ENCODE measurements around the gene ZSCAN23.
"Not testable (repeated sequence)": the region's sequence is repeated elsewhere in the genome, so short reads cannot be mapped to it uniquely, and the experiment has no call there.

Gene ZSCAN23

DNA sequence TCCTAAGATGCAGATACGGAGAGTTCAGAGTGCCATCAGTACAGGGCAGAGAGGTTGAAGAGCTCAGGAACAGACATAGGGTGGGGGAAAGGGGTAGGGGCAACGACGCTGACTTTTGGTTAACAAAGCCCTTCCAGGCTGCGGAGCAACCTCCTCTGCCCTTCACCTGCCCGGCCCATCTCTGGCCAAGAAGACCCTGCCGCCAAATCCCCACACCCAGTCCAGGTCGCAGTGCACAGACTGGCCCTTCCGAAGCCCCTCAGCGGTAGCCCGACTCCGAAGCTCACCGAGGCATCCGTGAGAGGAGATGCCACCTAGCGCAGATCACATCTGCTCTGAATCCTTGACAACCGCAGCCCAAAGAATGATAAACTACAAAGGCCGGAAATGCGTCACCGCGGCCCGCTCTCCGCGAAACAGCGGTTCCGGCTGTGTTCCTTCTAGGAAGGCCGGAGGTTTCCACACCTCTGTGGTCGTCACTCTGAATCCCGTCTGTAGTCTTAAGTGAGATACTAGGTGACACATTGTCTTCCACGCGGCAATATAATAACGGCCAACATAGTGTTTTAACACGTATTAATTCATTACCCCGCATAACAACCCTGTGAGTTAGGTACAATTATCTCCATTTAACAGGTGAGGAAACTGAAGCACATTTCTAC, at the start of gene ZSCAN23:
Gene ZSCAN23, minus strand, starts transcription at position 380 of the 662 bp plus-strand sequence. CDS start 7,225 bp downstream, outside the sequence.
- peak; percentile 88 for DNase-seq

GRCh38 chr6:28491984-28492317, 48.7 kb upstream of the ZSCAN23 start:
- no peak for DNase-seq

- peak; percentile 20 for DNase-seq
Measured at GRCh38 chr6:28490205-28490890, 47.1 kb upstream of the ZSCAN23 start.

- DNase-seq: peak; percentile 80
Measured at GRCh38 chr6:28489366-28490204, 46.3 kb upstream of the ZSCAN23 start.

GRCh38 chr6:28488916-28489365, 45.6 kb upstream of the ZSCAN23 start:
- DNase-seq: peak; percentile 81

DNA sequence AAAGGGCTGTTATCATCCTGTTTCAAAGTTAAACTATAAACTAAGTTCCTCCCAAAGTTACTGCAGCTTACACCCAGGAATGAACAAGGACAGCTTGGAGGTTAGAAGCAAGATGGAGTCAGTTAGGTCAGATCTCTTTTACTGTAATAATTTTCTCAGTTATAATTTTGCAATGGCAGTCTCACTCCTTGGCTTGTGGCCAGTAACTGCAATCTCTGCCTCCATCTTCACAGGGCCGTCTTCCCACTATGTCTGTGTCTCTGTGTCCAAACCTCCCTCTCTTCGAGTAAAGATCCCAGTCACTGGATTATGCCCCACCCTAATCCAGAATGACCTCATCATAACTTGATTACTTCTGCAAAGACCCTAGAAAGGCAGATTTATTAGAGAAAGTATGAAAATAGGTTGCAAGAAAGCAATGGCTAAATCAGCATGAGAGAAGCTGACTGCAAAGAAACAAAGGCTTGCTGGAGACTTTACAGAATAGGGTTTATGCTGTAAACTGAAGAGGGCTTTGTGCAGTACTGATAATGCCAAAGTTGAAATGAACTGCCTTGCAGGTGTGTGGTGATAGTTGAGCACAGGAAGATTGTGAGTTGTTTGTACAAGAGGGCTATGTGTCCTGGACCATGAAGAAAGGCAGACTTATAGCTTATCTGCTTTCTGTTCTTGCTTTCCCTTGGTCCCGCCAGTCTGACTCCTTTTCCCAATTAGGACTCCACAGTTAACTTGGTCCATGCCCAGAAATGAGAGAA, 43.9 kb upstream of the ZSCAN23 start:
- DNase-seq: no peak

GRCh38 chr6:28486533-28486932, 43.2 kb upstream of the ZSCAN23 start:
- DNase-seq: no peak

- no peak for DNase-seq
Measured at GRCh38 chr6:28485482-28485881, 42.2 kb upstream of the ZSCAN23 start.

DNA sequence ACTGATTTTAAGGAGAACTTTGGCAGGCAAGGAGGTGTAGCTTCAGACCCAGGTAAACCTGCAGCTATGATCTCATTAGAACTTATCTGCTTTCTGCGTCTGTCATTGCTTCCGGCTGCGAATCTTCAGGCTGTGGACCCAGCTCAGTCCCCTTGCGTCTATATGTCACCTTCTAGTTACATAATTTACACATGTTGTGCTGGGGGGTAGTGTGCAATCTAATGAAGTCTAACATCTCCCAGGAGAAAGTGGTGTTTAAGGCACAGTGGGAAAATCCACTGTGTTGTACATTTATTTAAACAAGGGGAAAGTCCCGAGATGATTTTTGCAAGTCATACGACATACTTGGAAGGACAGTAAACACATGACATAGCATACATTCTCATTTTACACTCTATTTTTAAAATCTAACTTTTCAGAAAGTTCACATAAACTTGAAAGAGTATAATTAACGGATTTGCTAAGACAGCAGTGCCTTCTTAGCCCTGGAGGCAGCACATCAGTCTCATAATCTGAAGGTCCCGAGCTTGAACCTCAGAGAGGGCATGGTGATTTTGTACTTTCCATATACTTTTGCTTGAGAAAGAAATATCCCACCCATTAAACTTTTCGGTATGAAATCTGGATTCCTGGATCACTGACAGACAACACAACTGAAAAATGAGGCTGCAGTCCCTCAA, 37.1 kb upstream of the ZSCAN23 start:
- DNase-seq: no peak

- no peak for DNase-seq
Measured at GRCh38 chr6:28478518-28478917, 35.2 kb upstream of the ZSCAN23 start.

- peak; percentile 88 for DNase-seq
Measured at GRCh38 chr6:28474441-28475219, 31.3 kb upstream of the ZSCAN23 start.

GRCh38 chr6:28469153-28469745, 26.0 kb upstream of the ZSCAN23 start:
- not testable (repeated sequence) for DNase-seq

DNA sequence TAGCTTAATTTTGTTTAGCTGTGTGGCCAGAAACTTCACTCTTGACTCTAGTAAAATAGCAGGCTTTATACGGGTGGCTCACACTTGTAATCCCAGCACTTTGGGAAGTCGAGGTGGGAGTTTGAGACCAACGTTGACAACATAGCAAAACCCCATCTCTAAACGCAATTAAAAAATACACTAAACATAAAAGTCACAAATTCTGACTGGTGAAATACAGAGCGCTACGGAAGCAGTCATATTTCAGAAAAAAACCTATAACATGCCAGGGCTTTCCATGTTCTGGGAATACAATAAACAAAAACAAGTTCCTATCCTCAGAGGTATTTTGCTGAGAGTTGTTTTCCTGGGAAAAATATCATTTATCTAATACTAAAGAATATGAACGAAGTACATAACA, 24.8 kb upstream of the ZSCAN23 start:
- no peak for DNase-seq

- DNase-seq: no peak
Measured at GRCh38 chr6:28462401-28462800, 19.1 kb upstream of the ZSCAN23 start.

DNA sequence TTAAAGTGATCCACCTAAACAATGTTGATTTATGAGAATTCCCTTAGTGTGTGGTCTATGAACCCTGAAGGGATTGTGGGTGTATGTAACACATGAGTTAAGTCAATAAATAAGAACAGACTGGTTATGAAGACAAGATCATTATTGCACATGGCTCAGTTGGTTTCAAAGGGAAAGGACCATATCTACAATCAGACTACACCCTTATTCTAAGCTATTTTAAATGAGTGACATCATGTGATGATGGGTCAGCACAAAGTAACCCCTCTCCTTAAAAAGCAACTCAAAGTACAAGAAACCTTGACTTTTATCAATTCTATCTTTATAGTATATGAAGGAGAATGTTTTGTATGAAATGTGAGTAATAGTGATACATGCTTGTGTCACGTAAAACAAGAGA, 15.3 kb upstream of the ZSCAN23 start:
- DNase-seq: no peak

DNA sequence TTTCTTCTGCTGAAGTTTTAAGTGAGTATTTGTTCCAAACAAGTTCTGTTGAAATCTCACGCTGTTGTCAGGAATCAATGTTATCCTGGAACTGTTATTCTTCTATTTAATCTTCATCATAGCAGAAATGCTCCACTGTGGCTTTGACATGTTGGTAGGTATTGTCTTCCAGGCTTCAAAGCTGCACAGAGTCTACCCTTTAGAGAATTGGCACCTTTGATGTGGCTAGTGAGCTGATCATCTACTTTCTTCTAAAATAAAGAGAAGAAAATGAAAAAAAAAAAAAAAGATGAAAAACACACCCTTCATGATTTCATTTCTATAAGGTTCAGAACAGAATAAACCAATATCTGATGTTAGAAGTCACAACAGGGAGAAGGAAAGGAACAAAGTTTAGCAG, 5.8 kb upstream of the ZSCAN23 start:
- DNase-seq: no peak

DNA sequence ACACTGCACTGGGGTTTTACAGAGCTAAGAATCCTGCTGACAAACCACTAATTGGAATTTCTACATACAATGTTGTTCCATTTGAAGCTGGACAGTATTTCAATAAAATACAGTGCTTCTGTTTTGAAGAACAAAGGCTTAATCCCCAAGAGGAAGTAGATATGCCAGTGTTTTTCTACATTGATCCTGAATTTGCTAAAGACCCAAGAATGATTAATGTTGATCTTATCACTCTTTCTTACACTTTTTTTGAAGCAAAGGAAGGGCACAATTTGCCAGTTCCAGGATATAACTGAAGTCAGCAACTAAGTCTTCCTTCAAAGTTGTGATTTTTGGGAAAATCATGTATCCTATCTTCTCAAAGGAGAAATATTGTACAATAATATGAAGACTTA, 4.2 kb upstream of the ZSCAN23 start:
- not testable (repeated sequence) for DNase-seq

DNA sequence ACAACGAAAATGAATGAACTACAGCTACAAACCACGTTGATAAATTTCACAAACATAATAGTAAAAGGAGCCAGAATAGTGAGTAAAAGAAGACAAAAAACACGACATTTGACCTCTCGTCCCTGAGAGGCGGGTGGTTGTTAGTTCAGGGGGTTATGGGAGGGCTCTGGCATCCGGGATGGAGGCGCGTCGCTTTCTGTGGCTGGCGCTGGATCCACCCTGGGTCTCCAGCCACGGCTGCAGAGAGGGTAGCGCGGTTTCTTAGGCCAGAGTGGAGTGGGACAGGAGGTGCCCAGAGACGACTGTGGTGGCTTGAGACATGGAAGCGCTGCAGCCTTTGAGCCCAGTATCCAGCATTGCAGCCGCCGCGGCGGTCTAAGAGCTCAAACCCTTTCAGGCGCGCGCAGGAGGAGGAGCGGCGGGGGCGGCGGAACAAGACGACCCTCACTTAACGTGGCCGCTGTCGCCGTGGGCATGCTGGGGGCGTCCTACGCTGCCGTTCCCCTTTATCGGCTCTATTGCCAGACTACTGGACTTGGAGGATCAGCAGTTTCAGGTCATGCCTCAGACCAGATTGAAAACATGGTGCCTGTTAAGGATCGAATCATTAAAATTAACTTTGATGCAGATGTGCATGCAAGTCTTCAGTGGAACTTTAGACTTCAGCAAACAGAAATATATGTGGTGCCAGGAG, 3.7 kb upstream of the ZSCAN23 start:
- DNase-seq: no peak

- not testable (repeated sequence) for DNase-seq
Measured at GRCh38 chr6:28444759-28445158, 1.5 kb upstream of the ZSCAN23 start.

DNA sequence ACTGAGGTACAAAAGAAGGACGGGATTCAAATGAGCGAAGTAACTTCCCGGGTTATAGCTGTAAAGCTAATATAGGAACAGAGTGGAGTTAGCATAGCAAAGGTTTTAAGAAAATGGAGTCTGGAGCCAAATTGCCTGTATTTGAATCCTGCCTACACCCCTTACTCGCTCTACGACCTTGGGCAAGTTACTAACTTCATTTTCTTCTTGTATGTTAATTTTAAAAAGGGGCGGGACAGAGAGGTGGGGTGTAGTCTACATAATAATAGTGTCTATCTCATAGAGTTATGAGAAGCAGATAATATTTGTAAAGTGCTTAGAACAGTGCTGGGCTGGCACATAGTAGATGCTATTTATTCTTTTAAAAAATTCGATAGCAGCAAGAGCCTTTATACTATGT, 705 bp downstream of the ZSCAN23 start:
- DNase-seq: no peak
